SK-N-SH (cell line): Measurements from ENCODE around the gene TBL2. TPM values are rescaled to one million over a fixed set of nuclear protein-coding genes. Genes with fewer than 3 reads are reported as not detected.

Source experiments
- CTCF ChIA-PET: fragments of 300-600, 350-600 bp; formaldehyde crosslinking; extraction: SDS; loops from one replicate; lab custom pipeline; 2021; lab: Yijun Ruan, JAX
- POLR2A ChIA-PET: fragments of 350-600 bp; sonication (Branson Sonifier 250); formaldehyde crosslinking; extraction: SDS; loops from one replicate; lab custom pipeline; 2020; ENCODE audit warnings: antibody characterized with exemption, inconsistent platforms; lab: Yijun Ruan, JAX
- DNase-seq: peaks from one replicate; pipeline ENCODE4 v3.0.0; 2012
- H2AFZ ChIP-seq: fragments of 200-600 bp; sonication (generic); 2 replicates; pipeline ENCODE4 v1.8.1; 2016; ENCODE audit warnings: antibody characterized with exemption, mild to moderate bottlenecking, low read depth
- H3F3A ChIP-seq: fragments of 200-600 bp; sonication (generic); replicated peaks from 2 replicates; pipeline ENCODE3; 2016; ENCODE audit warnings: antibody characterized with exemption, mild to moderate bottlenecking; ENCODE audit not compliant: insufficient read depth
- H3K27ac ChIP-seq, 2 experiments: fragments of 200-500 bp in 1 of 2; fragments of 200-600 bp in 1 of 2; sonication (Bioruptor generic) in 1 of 2; sonication (generic), shearing (Covaris generic) in 1 of 2; 2 replicates each; pipeline versions ENCODE4 v1.5.1 to v1.6.1; 2014 to 2016; ENCODE audit warnings: low read depth in 2 of 2, inconsistent platforms in 1 of 2, low read length in 1 of 2, mild to moderate bottlenecking in 1 of 2, mixed read lengths in 1 of 2
- H3K27me3 ChIP-seq: fragments of 200-600 bp; sonication (generic), shearing (Covaris generic); 2 replicates; pipeline ENCODE4 v1.6.1; 2016; ENCODE audit warnings: mixed run types; ENCODE audit not compliant: insufficient read depth
- H3K36me3 ChIP-seq, 2 experiments: fragments of 200-500 bp in 1 of 2; fragments of 200-600 bp in 1 of 2; sonication (Bioruptor generic) in 1 of 2; sonication (generic) in 1 of 2; replicated peaks in 1 of 2; 2 replicates each; pipeline versions ENCODE3 to v1.5.1; 2014 to 2016; ENCODE audit warnings: low read length in 1 of 2, mild to moderate bottlenecking in 1 of 2; ENCODE audit not compliant: insufficient read depth in 2 of 2, control insufficient read depth in 1 of 2
- H3K4me1 ChIP-seq, 2 experiments: fragments of 200-500 bp in 1 of 2; fragments of 200-600 bp in 1 of 2; sonication (Bioruptor generic) in 1 of 2; sonication (generic), shearing (Covaris generic) in 1 of 2; 2 replicates each; pipeline versions ENCODE4 v1.5.1 to v1.6.1; 2014 to 2016; ENCODE audit warnings: low read depth in 1 of 2, low read length in 1 of 2, mixed run types in 1 of 2; ENCODE audit not compliant: insufficient read depth in 2 of 2, control insufficient read depth in 1 of 2
- H3K4me2 ChIP-seq: fragments of 200-600 bp; sonication (generic), shearing (Covaris generic); 2 replicates; pipeline ENCODE4 v1.6.1; 2017; ENCODE audit warnings: mixed run types
- H3K4me3 ChIP-seq, 2 experiments: fragments of 200-500 bp in 1 of 2; fragments of 200-600 bp in 1 of 2; sonication (Bioruptor generic) in 1 of 2; sonication (generic), shearing (Covaris generic) in 1 of 2; 2 replicates each; pipeline versions ENCODE4 v1.5.1 to v1.8.1; 2014 to 2016; ENCODE audit warnings: low read depth in 2 of 2, inconsistent platforms in 1 of 2, low read length in 1 of 2, mild to moderate bottlenecking in 1 of 2, mixed read lengths in 1 of 2, moderate library complexity in 1 of 2
- H3K79me2 ChIP-seq: fragments of 200-600 bp; sonication (generic); 2 replicates; pipeline ENCODE4 v1.8.1; 2017; ENCODE audit warnings: mild to moderate bottlenecking; ENCODE audit not compliant: insufficient read depth
- H3K9ac ChIP-seq: fragments of 200-600 bp; sonication (generic); 2 replicates; pipeline ENCODE4 v1.6.1; 2017; ENCODE audit warnings: mixed run types
- H3K9me2 ChIP-seq: fragments of 200-600 bp; sonication (generic); 2 replicates; pipeline ENCODE4 v1.6.1; 2017; ENCODE audit warnings: mixed run types
- H3K9me3 ChIP-seq: fragments of 200-600 bp; sonication (generic); 2 replicates; pipeline ENCODE4 v1.6.1; 2017; ENCODE audit warnings: mixed run types, mild to moderate bottlenecking, moderate library complexity
- H4K20me1 ChIP-seq: fragments of 200-600 bp; sonication (generic); 2 replicates; pipeline ENCODE4 v1.6.1; 2017; ENCODE audit warnings: mild to moderate bottlenecking, mixed run types; ENCODE audit not compliant: insufficient read depth
- ELF1 ChIP-seq: IDR thresholded peaks from 2 replicates; pipeline ENCODE4 v1.4.0; 2012
- GABPA ChIP-seq: IDR thresholded peaks from 2 replicates; pipeline ENCODE4 v1.4.0; 2012; ENCODE audit warnings: low read depth, mild to moderate bottlenecking
- MEF2A ChIP-seq: IDR thresholded peaks from 2 replicates; pipeline ENCODE4 v1.4.0; 2012; ENCODE audit warnings: low read depth, borderline replicate concordance
- RAD21 ChIP-seq: IDR thresholded peaks from 2 replicates; pipeline ENCODE4 v1.6.1; 2012; ENCODE audit warnings: mild to moderate bottlenecking, low read length
- ZBTB33 ChIP-seq: IDR thresholded peaks from 2 replicates; pipeline ENCODE4 v1.4.0; 2012; ENCODE audit warnings: low read depth, borderline replicate concordance
- WGBS: methylation state at CpG from one replicate; pipeline ENCODE4 v1.1.6; 2017; ENCODE audit warnings: low lambda C conversion rate; 5-methylcytosine and 5-hydroxymethylcytosine counted together
- polyA plus RNA-seq, 3 experiments: library from polyadenylated mRNA; depleted of rRNA; stranded (reverse); fragments of >200 nt; gene quantifications; 2 replicates each; pipeline ENCODE4 v1.2.3, GENCODE V29; 2012
- TF ChIP-seq, protein P1 (sequence below): fragments of 150-350 bp; IDR thresholded peaks from 2 replicates; pipeline ENCODE4 v1.6.1; 2016; ENCODE audit warnings: mild to moderate bottlenecking, low read depth, low read length

TBL2 gene
- polyA plus RNA-seq, 1 of the 3 experiments (the other 2 are of a cell fraction), result 63.6 TPM

- TF ChIP-seq GABPA (no peak), ELF1 (no peak), ZBTB33 (no peak), MEF2A (no peak), RAD21 (no peak)
- TF ChIP-seq, protein P1, sequence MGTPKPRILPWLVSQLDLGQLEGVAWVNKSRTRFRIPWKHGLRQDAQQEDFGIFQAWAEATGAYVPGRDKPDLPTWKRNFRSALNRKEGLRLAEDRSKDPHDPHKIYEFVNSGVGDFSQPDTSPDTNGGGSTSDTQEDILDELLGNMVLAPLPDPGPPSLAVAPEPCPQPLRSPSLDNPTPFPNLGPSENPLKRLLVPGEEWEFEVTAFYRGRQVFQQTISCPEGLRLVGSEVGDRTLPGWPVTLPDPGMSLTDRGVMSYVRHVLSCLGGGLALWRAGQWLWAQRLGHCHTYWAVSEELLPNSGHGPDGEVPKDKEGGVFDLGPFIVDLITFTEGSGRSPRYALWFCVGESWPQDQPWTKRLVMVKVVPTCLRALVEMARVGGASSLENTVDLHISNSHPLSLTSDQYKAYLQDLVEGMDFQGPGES, result no peak
- Histone ChIP-seq H3K9me2 (no peaks in the 10 kb centered on the region), H4K20me1 (peaks cover 75% of the 10 kb centered on the region), H3K27ac (no peak overlapping the region; a peak in 1 of 4 replicates), H3K9ac (peak overlapping the region; percentile 21; the same call in 1 of the 2 replicates), H2AFZ (no peak overlapping the region), H3K36me3 (peaks cover 19 to 63% of the 10 kb centered on the region in 2 experiments), H3K9me3 (no peaks in the 10 kb centered on the region), H3K4me1 (peaks cover 14 to 23% of the 10 kb centered on the region in 2 experiments), H3F3A (peaks cover 24% of the 10 kb centered on the region), H3K4me2 (peak overlapping the region; percentile 94), H3K4me3 (peak overlapping the region in 1 of 2 experiments; percentile 83; a peak in 1 of 4 replicates), H3K27me3 (no peaks in the 10 kb centered on the region), H3K79me2 (peaks cover 88% of the 10 kb centered on the region)
- 98% methylated on average over 5 of the region's 5 CpGs for WGBS
- CTCF ChIA-PET, result interaction anchor here (1.1 to 1.4 kb wide), 2 partner anchors 68 to 217 kb away, joined by 3 read pairs; no protein-coding TSS in a partner anchor
- POLR2A ChIA-PET, result interaction anchor here (1.0 kb wide), 1 partner anchor 60 kb away, joined by 4 read pairs; the partner anchor contains the start of gene TBL2
- DNase-seq, result no peak
These were observed 59.9 kb downstream of the TBL2 start for GRCh38 chr7:73518470-73518869.

Other genes with a start within 250 kb of the TBL2 start
- 1.4 and 1.8 TPM in 2 replicates for gene FZD9, start 144.8 kb downstream of the TBL2 start, polyA plus RNA-seq (2012; rRNA removed)
- 19.7 and 20.9 TPM in 2 replicates for gene BAZ1B, start 56.3 kb downstream of the TBL2 start, polyA plus RNA-seq (2012; rRNA removed)
- gene BCL7B, start 20.9 kb downstream of the TBL2 start, polyA plus RNA-seq (2012; rRNA removed), result 107 and 114 TPM in 2 replicates
- 0.21 and 0.32 TPM in 2 replicates for gene MLXIPL, start 45.9 kb upstream of the TBL2 start, polyA plus RNA-seq (2012; rRNA removed)
- 5.7 and 7.4 TPM in 2 replicates for gene VPS37D, start 89.3 kb upstream of the TBL2 start, polyA plus RNA-seq (2012; rRNA removed)
- 10.6 and 11.0 TPM in 2 replicates for gene DNAJC30, start 104.9 kb upstream of the TBL2 start, polyA plus RNA-seq (2012; rRNA removed)
- 174 and 206 TPM in 2 replicates for gene BUD23, start 105.0 kb upstream of the TBL2 start, polyA plus RNA-seq (2012; rRNA removed)
- gene STX1A, start 141.1 kb upstream of the TBL2 start, polyA plus RNA-seq (2012; rRNA removed), result 81.2 and 91.1 TPM in 2 replicates
- 29.9 and 33.7 TPM in 2 replicates for gene ABHD11, start 160.2 kb upstream of the TBL2 start, polyA plus RNA-seq (2012; rRNA removed)
- 0.05 and 0.08 TPM in 2 replicates for gene CLDN3, start 191.7 kb upstream of the TBL2 start, polyA plus RNA-seq (2012; rRNA removed)